CD4-positive, alpha-beta memory T cell (primary cell): Measurements from ENCODE around the gene TROAP. TPM values are rescaled to one million over a fixed set of nuclear protein-coding genes. Genes with fewer than 3 reads are reported as not detected.

Experiments
- CTCF ChIA-PET: fragments of 350-600 bp; sonication (Branson Sonifier 250); formaldehyde crosslinking; loops from one replicate; lab custom pipeline; 2021; ENCODE audit warnings: inconsistent platforms; ENCODE audit not compliant: partially characterized antibody; lab: Charles Lee
- POLR2A ChIA-PET: fragments of 350-600 bp; sonication (Branson Sonifier 250); formaldehyde crosslinking; loops from one replicate; lab custom pipeline; 2021; ENCODE audit not compliant: partially characterized antibody; lab: Charles Lee
- DNase-seq, 5 donors: peaks; one replicate each; pipeline versions ENCODE4 v3.0.0 to v3.0.0-alpha.2; 2020 to 2022; ENCODE audit warnings: mixed read lengths in 1 of 5
- H3K27ac ChIP-seq: one replicate; pipeline ENCODE4 v1.7.0; 2013; ENCODE audit warnings: low read depth, low read length
- H3K27me3 ChIP-seq: 2 replicates; pipeline ENCODE4 v1.7.0; 2013; ENCODE audit warnings: mild to moderate bottlenecking, low read length, moderate library complexity; ENCODE audit not compliant: insufficient read depth
- H3K36me3 ChIP-seq: 2 replicates; pipeline ENCODE4 v1.7.0; 2013; ENCODE audit warnings: mild to moderate bottlenecking, low read length, moderate library complexity; ENCODE audit not compliant: insufficient read depth
- H3K4me1 ChIP-seq: 2 replicates; pipeline ENCODE4 v1.7.0; 2013; ENCODE audit warnings: mild to moderate bottlenecking, low read length, moderate library complexity; ENCODE audit not compliant: insufficient read depth
- H3K4me3 ChIP-seq, 2 donors: one replicate each; pipeline ENCODE4 v1.7.0; 2013; ENCODE audit warnings: low read length in 2 of 2, mild to moderate bottlenecking in 1 of 2
- H3K9me3 ChIP-seq, 2 donors: one replicate each; pipeline ENCODE4 v1.7.0; 2013; ENCODE audit warnings: low read length in 2 of 2, control low read depth in 1 of 2; ENCODE audit not compliant: control insufficient read depth in 1 of 2
- H3K27ac Mint-ChIP-seq, 7 donors: one replicate each; pipeline ENCODE4 v1.8.0; 2020 to 2021; ENCODE audit warnings: mixed read lengths in 7 of 7, mild to moderate bottlenecking in 6 of 7, inconsistent platforms in 3 of 7, moderate library complexity in 3 of 7
- H3K27me3 Mint-ChIP-seq, 2 donors: one replicate each; pipeline ENCODE4 v1.8.0; 2020 to 2021; ENCODE audit warnings: mixed read lengths in 2 of 2
- H3K36me3 Mint-ChIP-seq, 2 donors: one replicate each; pipeline ENCODE4 v1.8.0; 2020 to 2021; ENCODE audit warnings: mixed read lengths in 2 of 2, inconsistent platforms in 1 of 2, mild to moderate bottlenecking in 1 of 2
- H3K4me1 Mint-ChIP-seq, 4 donors: one replicate each; pipeline ENCODE4 v1.8.0; 2020 to 2021; ENCODE audit warnings: mixed read lengths in 4 of 4, mild to moderate bottlenecking in 1 of 4
- H3K4me3 Mint-ChIP-seq, 8 donors: one replicate each; pipeline ENCODE4 v1.8.0; 2020 to 2021; ENCODE audit warnings: mixed read lengths in 8 of 8, mild to moderate bottlenecking in 7 of 8, moderate library complexity in 6 of 8, inconsistent platforms in 3 of 8
- H3K9me3 Mint-ChIP-seq, 8 donors: one replicate each; pipeline ENCODE4 v1.8.0; 2020 to 2021; ENCODE audit warnings: mixed read lengths in 8 of 8, mild to moderate bottlenecking in 5 of 8, inconsistent platforms in 3 of 8, moderate library complexity in 1 of 8
- intact Hi-C: fragments of 100-400 bp; cut with micrococcal nuclease; formaldehyde crosslinking; loops from one replicate; pipeline ENCODE4 v1.15.1; 2023
- polyA plus RNA-seq, 2 donors: library from polyadenylated mRNA; unstranded; fragments of 300-500 nt; fragmentation: Illumina TruSeq; gene quantifications; one replicate each; pipeline ENCODE4 v1.2.3, GENCODE V29; 2021
- total RNA-seq, 2 experiments: library from RNA; stranded (reverse); gene quantifications; one replicate each; pipeline ENCODE4 v1.2.3, GENCODE V29; 2021

The TROAP gene
- total and polyA plus RNA-seq, 4 experiments from 2014 or later: 0.26 to 0.80 (median 0.63) TPM; not detected in 1

- POLR2A ChIA-PET: interaction anchor here (0.7 to 2.1 kb wide), 7 partner anchors 8 to 265 kb away, joined by 3 to 14 read pairs (median 5); partner anchors contain the start of genes PRPF40B and SPATS2
- H3K4me1 ChIP-seq: no peaks in the 10 kb centered on the region
- Mint-ChIP-seq H3K27me3 (peaks cover 20 to 23% of the 10 kb centered on the region in 2 donors), H3K4me1 (peaks cover 0 to 5% (median 4%) of the 10 kb centered on the region in 4 donors), H3K36me3 (no peaks in the 10 kb centered on the region), H3K27ac (no peak overlapping the region), H3K4me3 (no peak overlapping the region), H3K9me3 (no peaks in the 10 kb centered on the region)
- peak; percentile 63 to 70 (median 65) for DNase-seq
- H3K4me3 ChIP-seq: no peak overlapping the region
- H3K27me3 ChIP-seq: peaks cover 6% of the 10 kb centered on the region
- no peaks in the 10 kb centered on the region for H3K9me3 ChIP-seq
- intact Hi-C loops: loop anchor here (1.0 kb wide), 3 partner anchors 31 to 222 kb away; no protein-coding TSS in a partner anchor
- CTCF ChIA-PET: interaction anchor here (0.5 to 17.9 kb wide), 57 partner anchors 10 to 863 kb away, joined by 3 to 538 read pairs (median 4); partner anchors contain the start of genes C1QL4, DNAJC22, PRPF40B and SPATS2
- H3K27ac ChIP-seq: no peak overlapping the region
- H3K36me3 ChIP-seq: no peaks in the 10 kb centered on the region
Measured at GRCh38 chr12:49358483-49359141, 35.6 kb downstream of the TROAP start.

DNA sequence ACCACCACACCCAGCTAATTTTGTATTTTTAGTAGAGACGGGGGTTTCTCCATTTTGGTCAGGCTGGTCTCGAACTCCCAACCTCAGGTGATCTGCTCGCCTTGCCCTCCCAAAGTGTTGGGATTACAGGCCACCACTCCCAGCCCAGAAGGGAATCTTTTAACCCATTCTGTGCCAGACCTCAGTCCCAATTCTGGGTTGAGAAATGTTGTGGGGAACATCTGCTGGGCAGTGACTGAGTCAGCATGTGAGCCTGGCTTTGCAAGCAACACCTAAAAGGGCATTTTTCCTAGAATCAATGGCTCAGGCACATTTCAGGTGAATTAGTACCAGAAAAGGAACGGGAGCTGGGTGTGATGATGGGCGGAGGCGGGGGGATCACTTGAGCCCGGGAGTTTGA is 36.6 kb downstream of the TROAP start:
- H3K27me3 ChIP-seq: peaks cover 6% of the 10 kb centered on the region
- no peak for DNase-seq
- Mint-ChIP-seq H3K4me3 (peak overlapping the region in 1 of 8 donors; percentile 48), H3K36me3 (no peaks in the 10 kb centered on the region), H3K27ac (no peak overlapping the region), H3K27me3 (peaks cover 18 to 19% of the 10 kb centered on the region in 2 donors), H3K9me3 (no peaks in the 10 kb centered on the region), H3K4me1 (peaks cover 0 to 5% (median 4%) of the 10 kb centered on the region in 4 donors)
- no peak overlapping the region for H3K4me3 ChIP-seq
- H3K27ac ChIP-seq: no peak overlapping the region
- H3K36me3 ChIP-seq: no peaks in the 10 kb centered on the region
- no peaks in the 10 kb centered on the region for H3K9me3 ChIP-seq
- no peaks in the 10 kb centered on the region for H3K4me1 ChIP-seq
- ChIA-PET POLR2A (interaction anchor here (1.9 kb wide), 1 partner anchor 155 kb away, joined by 13 read pairs; no protein-coding TSS in a partner anchor), CTCF (interaction anchor here (1.0 to 17.9 kb wide), 16 partner anchors 9 to 418 kb away, joined by 3 to 538 read pairs (median 12); partner anchors contain the start of genes DNAJC22, PRPF40B and SPATS2)
- intact Hi-C loops: no loop called here

DNA sequence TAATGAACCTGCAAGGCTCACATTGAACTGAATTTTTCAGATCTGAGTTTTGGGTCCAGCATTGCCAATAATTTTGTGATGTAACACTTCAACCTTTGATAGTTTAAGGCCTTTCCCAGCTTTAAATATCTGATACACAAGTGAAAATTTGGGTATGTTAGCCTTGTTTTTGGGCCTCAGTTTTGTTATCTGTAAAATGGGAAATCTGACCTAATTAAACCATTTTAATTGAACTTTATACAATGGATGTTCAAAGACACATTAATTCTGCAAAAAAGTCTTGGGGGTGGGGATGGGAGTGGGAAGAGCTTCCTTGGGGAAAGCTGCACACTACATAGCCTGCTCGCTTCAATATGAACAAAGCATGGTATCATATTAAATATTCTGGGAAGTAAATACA is 39.0 kb downstream of the TROAP start:
- Histone ChIP-seq H3K4me1 (peaks cover 7% of the 10 kb centered on the region), H3K4me3 (no peak overlapping the region), H3K9me3 (no peaks in the 10 kb centered on the region), H3K27ac (no peak overlapping the region), H3K27me3 (peaks cover 6% of the 10 kb centered on the region), H3K36me3 (no peaks in the 10 kb centered on the region)
- peaks cover 8 to 13% (median 9%) of the 10 kb centered on the region in 4 donors for H3K4me1 Mint-ChIP-seq
- CTCF ChIA-PET: interaction anchor here (1.3 to 17.9 kb wide), 5 partner anchors 9 to 192 kb away, joined by 6 to 538 read pairs (median 9); partner anchors contain the start of gene DNAJC22
- no peak for DNase-seq
- H3K36me3 Mint-ChIP-seq: peaks cover 0 to 5% of the 10 kb centered on the region in 2 donors
- no peak overlapping the region for H3K27ac Mint-ChIP-seq
- no peak overlapping the region for H3K4me3 Mint-ChIP-seq
- POLR2A ChIA-PET: no interaction called here
- intact Hi-C loops: no loop called here
- no peaks in the 10 kb centered on the region for H3K9me3 Mint-ChIP-seq
- H3K27me3 Mint-ChIP-seq: peaks cover 13 to 14% of the 10 kb centered on the region in 2 donors

DNA sequence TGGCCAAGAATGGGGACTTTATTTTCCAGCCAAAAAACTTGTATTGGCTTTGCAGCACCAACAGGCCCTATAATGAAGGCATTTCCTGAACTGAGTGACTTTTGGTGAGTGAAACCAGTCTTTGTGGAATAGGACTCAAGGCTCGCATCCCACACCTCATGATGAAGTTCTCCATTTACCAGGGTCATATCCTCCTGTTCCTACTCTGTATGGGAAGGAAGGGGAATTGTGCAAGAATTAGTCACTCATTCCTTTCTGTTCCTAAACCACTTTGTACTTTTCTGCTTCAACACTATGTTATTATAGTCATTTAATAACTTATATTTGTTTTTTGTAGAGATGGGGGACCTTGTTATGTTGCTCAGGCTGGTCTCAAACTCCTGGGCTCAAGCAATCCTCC is 41.9 kb downstream of the TROAP start:
- DNase-seq: no peak
- Histone ChIP-seq H3K27me3 (no peaks in the 10 kb centered on the region), H3K4me1 (peaks cover 19% of the 10 kb centered on the region), H3K36me3 (no peaks in the 10 kb centered on the region), H3K4me3 (no peak overlapping the region), H3K27ac (no peak overlapping the region), H3K9me3 (no peaks in the 10 kb centered on the region)
- H3K27ac Mint-ChIP-seq: no peak overlapping the region
- peak overlapping the region in 3 of 8 donors; percentile 6 to 45 (median 10) for H3K4me3 Mint-ChIP-seq
- no peaks in the 10 kb centered on the region for H3K9me3 Mint-ChIP-seq
- ChIA-PET POLR2A (no interaction called here), CTCF (interaction anchor here (1.2 to 3.5 kb wide), 5 partner anchors 11 to 148 kb away, joined by 3 to 34 read pairs (median 8); no protein-coding TSS in a partner anchor)
- H3K27me3 Mint-ChIP-seq: peaks cover 6% of the 10 kb centered on the region in 2 donors
- intact Hi-C loops: loop anchor here (5.0 kb wide), 1 partner anchor 202 kb away; the partner anchor contains the start of gene MCRS1
- peaks cover 0 to 5% of the 10 kb centered on the region in 2 donors for H3K36me3 Mint-ChIP-seq
- peaks cover 17 to 35% (median 24%) of the 10 kb centered on the region in 4 donors for H3K4me1 Mint-ChIP-seq

GRCh38 chr12:49365542-49365941 is 42.5 kb downstream of the TROAP start:
- peaks cover 0 to 5% of the 10 kb centered on the region in 2 donors for H3K36me3 Mint-ChIP-seq

GRCh38 chr12:49366096-49366651 is 43.1 kb downstream of the TROAP start:
- Histone ChIP-seq H3K27me3 (no peaks in the 10 kb centered on the region), H3K36me3 (no peaks in the 10 kb centered on the region), H3K4me1 (peaks cover 19% of the 10 kb centered on the region), H3K27ac (peak overlapping the region; percentile 84), H3K4me3 (peak overlapping the region; percentile 55 to 88), H3K9me3 (no peaks in the 10 kb centered on the region)
- intact Hi-C loops: loop anchor here (1.0 to 5.0 kb wide), 3 partner anchors 172 to 257 kb away; partner anchors contain the start of genes MCRS1 and PRPF40B
- Mint-ChIP-seq H3K4me1 (peaks cover 17 to 37% (median 24%) of the 10 kb centered on the region in 4 donors), H3K9me3 (no peaks in the 10 kb centered on the region), H3K36me3 (peaks cover 0 to 5% of the 10 kb centered on the region in 2 donors), H3K27me3 (peaks cover 3 to 4% of the 10 kb centered on the region in 2 donors), H3K4me3 (peak overlapping the region; percentile 82 to 98 (median 96)), H3K27ac (peak overlapping the region; percentile 93 to 98 (median 96))
- no peak for DNase-seq
- ChIA-PET CTCF (interaction anchor here (1.0 to 6.7 kb wide), 12 partner anchors 9 to 259 kb away, joined by 3 to 70 read pairs (median 6); partner anchors contain the start of genes DNAJC22 and TROAP), POLR2A (interaction anchor here (0.8 to 2.9 kb wide), 24 partner anchors 8 to 375 kb away, joined by 3 to 15 read pairs (median 6); partner anchors contain the start of genes C1QL4, DNAJC22, MCRS1 and PRPF40B)

More at GRCh38 chr12:49365542-49365941, 42.5 kb downstream of the TROAP start:
- POLR2A ChIA-PET: interaction anchor here (1.1 to 2.9 kb wide), 6 partner anchors 18 to 202 kb away, joined by 3 to 15 read pairs (median 8); partner anchors contain the start of genes DNAJC22 and MCRS1
- peaks cover 6% of the 10 kb centered on the region in 2 donors for H3K27me3 Mint-ChIP-seq
- no peaks in the 10 kb centered on the region for H3K9me3 Mint-ChIP-seq
- peaks cover 19% of the 10 kb centered on the region for H3K4me1 ChIP-seq
- H3K4me1 Mint-ChIP-seq: peaks cover 17 to 37% (median 24%) of the 10 kb centered on the region in 4 donors
- intact Hi-C loops: loop anchor here (5.0 kb wide), 1 partner anchor 202 kb away; the partner anchor contains the start of gene MCRS1
- no peak for DNase-seq
- CTCF ChIA-PET: interaction anchor here (1.2 to 6.7 kb wide), 7 partner anchors 8 to 147 kb away, joined by 3 to 70 read pairs (median 8); partner anchors contain the start of gene TROAP
- no peaks in the 10 kb centered on the region for H3K27me3 ChIP-seq
- H3K36me3 ChIP-seq: no peaks in the 10 kb centered on the region
- H3K27ac ChIP-seq: no peak overlapping the region
- H3K27ac Mint-ChIP-seq: peak overlapping the region in 2 of 7 donors; percentile 55 to 96
- no peaks in the 10 kb centered on the region for H3K9me3 ChIP-seq
- peak overlapping the region in 7 of 8 donors; percentile 9 to 97 (median 38) for H3K4me3 Mint-ChIP-seq
- H3K4me3 ChIP-seq: no peak overlapping the region
